Measurements from ENCODE around the gene WIZ.

DNA sequence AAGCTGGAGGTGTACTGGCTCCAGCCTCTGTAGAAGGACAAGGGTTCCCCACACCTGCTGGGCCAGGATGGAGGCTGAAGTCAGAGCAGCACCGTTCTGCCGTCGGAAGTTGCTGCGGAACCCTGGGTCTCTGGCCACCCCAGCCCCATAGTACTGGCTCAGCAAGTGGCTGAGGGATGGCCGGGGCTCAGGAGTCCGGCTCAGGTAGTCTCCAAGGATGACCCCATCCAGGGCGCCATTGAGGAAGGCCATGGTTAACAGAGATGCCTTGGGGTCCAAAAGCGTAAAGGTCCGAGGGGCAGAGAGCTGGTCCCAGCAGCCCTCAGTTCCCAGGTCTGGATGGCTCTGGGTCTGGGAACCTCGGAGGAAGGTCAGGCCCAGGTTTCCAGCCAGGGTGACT is 25.9 kb upstream of the WIZ start:
- TF ChIP-seq, protein P1, sequence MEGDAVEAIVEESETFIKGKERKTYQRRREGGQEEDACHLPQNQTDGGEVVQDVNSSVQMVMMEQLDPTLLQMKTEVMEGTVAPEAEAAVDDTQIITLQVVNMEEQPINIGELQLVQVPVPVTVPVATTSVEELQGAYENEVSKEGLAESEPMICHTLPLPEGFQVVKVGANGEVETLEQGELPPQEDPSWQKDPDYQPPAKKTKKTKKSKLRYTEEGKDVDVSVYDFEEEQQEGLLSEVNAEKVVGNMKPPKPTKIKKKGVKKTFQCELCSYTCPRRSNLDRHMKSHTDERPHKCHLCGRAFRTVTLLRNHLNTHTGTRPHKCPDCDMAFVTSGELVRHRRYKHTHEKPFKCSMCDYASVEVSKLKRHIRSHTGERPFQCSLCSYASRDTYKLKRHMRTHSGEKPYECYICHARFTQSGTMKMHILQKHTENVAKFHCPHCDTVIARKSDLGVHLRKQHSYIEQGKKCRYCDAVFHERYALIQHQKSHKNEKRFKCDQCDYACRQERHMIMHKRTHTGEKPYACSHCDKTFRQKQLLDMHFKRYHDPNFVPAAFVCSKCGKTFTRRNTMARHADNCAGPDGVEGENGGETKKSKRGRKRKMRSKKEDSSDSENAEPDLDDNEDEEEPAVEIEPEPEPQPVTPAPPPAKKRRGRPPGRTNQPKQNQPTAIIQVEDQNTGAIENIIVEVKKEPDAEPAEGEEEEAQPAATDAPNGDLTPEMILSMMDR (conservative IDR thresholded peaks at IDR 0.05; ENCODE audit: low read depth, low read length) = no peak
- no peak for TF ChIP-seq EZH2 (IDR thresholded peaks at IDR 0.05; ENCODE audit: borderline replicate concordance, low read depth, low read length, poor library complexity, severe bottlenecking)
